Vagina (tissue), 2 donors: ENCODE measurements around the gene TEC.

Source experiments
- CTCF ChIP-seq, 3 experiments: fragments of 450-650 bp in 2 of 3; fragments of 200-600 bp in 1 of 3; sonication (generic) in 1 of 3; IDR thresholded peaks; one replicate each; pipeline ENCODE4 v1.5.1; 2017 to 2019; ENCODE audit warnings: antibody characterized with exemption in 3 of 3, mild to moderate bottlenecking in 2 of 3, moderate library complexity in 2 of 3
- POLR2AphosphoS5 ChIP-seq, 2 donors: sonication (generic); formaldehyde crosslinking; IDR thresholded peaks; one replicate each; pipeline ENCODE4 v1.9.0; 2017; ENCODE audit warnings: antibody characterized with exemption in 2 of 2, mild to moderate bottlenecking in 2 of 2, low read depth in 1 of 2; ENCODE audit not compliant: insufficient read depth in 1 of 2

DNA sequence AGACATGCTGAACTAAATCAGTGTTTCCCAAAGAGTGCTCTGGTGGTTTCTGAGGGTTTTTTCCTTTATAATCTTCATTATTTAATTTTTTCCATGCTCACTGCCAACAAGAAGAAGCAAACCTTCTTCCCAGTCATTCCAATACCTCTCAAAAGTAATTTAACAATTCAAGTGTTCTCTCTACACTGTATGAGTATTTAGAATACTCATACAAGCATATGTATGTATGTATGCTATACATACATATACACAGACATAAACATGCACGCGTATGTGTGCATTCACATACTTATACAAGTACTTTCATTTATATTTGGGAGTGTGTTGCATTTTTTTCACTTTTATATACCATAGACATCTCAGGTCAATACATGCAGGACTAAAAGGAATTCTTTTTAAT lies 81.2 kb downstream of the TEC start:
- TF ChIP-seq CTCF (IDR thresholded peaks at IDR 0.05) (no peak), POLR2AphosphoS5 (IDR thresholded peaks at IDR 0.05; ENCODE audit: insufficient read depth in 1 of 2, low read depth in 1 of 2) (no peak)
